H1 (cell line): Measurements from ENCODE around the gene DRGX. TPM values are rescaled to one million over a fixed set of nuclear protein-coding genes. Genes with fewer than 3 reads are reported as not detected.

Experiments
- CTCF ChIA-PET: fragments of 300-600 bp; sonication (Branson Sonifier 250); formaldehyde crosslinking; loops from one replicate; lab custom pipeline; 2021; ENCODE audit not compliant: partially characterized antibody; lab: Charles Lee
- POLR2A ChIA-PET: fragments of 300-600 bp; sonication (Branson Sonifier 250); formaldehyde crosslinking; loops from one replicate; lab custom pipeline; 2021; ENCODE audit warnings: inconsistent platforms; ENCODE audit not compliant: partially characterized antibody; lab: Charles Lee
- DNase-seq, 2 experiments: peaks; one replicate each; pipeline versions ENCODE4 v3.0.0 to v3.0.0-alpha.2; 2010 to 2022; ENCODE audit warnings: low spot score in 2 of 2, low read depth in 1 of 2, mixed read lengths in 1 of 2
- FAIRE-seq: peaks from 2 replicates; lab custom pipeline; 2011; peaks lifted over from hg19 to GRCh38; lab: Jason Lieb, UNC
- H2AFZ ChIP-seq: 2 replicates; pipeline ENCODE4 v1.8.1; 2012; ENCODE audit warnings: low read length, inconsistent platforms
- H2AK5ac ChIP-seq: 2 replicates; pipeline ENCODE4 v1.6.1; 2013; ENCODE audit warnings: low read depth, low read length
- H2BK120ac ChIP-seq: replicated peaks from 2 replicates; pipeline ENCODE3; 2013; ENCODE audit warnings: low read depth, low read length, inconsistent platforms
- H2BK12ac ChIP-seq: 2 replicates; pipeline ENCODE4 v1.6.1; 2013; ENCODE audit warnings: low read depth, low read length
- H2BK15ac ChIP-seq: 2 replicates; pipeline ENCODE4 v1.6.1; 2013; ENCODE audit warnings: low read length
- H2BK20ac ChIP-seq: 2 replicates; pipeline ENCODE4 v1.6.1; 2013; ENCODE audit warnings: low read length
- H2BK5ac ChIP-seq: 2 replicates; pipeline ENCODE4 v1.6.1; 2013; ENCODE audit warnings: low read depth, low read length
- H3K14ac ChIP-seq: 2 replicates; pipeline ENCODE4 v1.6.1; 2013; ENCODE audit warnings: inconsistent platforms; ENCODE audit not compliant: insufficient read length
- H3K18ac ChIP-seq: 2 replicates; pipeline ENCODE4 v1.6.1; 2013; ENCODE audit warnings: low read length; ENCODE audit errors: extremely low read depth
- H3K23ac ChIP-seq: 2 replicates; pipeline ENCODE4 v1.6.1; 2013; ENCODE audit warnings: inconsistent platforms; ENCODE audit not compliant: insufficient read length
- H3K23me2 ChIP-seq: 2 replicates; pipeline ENCODE4 v1.6.1; 2013; ENCODE audit warnings: low read depth, low read length
- H3K27ac ChIP-seq: 2 replicates; pipeline ENCODE4 v1.6.1; 2011; ENCODE audit warnings: low read depth, low read length, inconsistent platforms
- H3K27me3 ChIP-seq, 4 experiments: replicated peaks in 1 of 4; 1 replicate in 1 of 4; 2 replicates in 3 of 4; pipeline versions ENCODE4 v1.6.1 to v1.8.1; 2011 to 2013; ENCODE audit warnings: low read length in 3 of 4, mild to moderate bottlenecking in 3 of 4, inconsistent platforms in 2 of 4, mixed read lengths in 2 of 4, moderate library complexity in 1 of 4; ENCODE audit not compliant: control insufficient read depth in 3 of 4, insufficient read depth in 3 of 4; ENCODE audit errors: extremely low read depth in 1 of 4
- H3K36me3 ChIP-seq, 4 experiments: 2 replicates each; pipeline versions ENCODE4 v1.6.1 to v1.8.1; 2011 to 2013; ENCODE audit warnings: mild to moderate bottlenecking in 4 of 4, low read length in 3 of 4, moderate library complexity in 2 of 4, control low read depth in 1 of 4, inconsistent platforms in 1 of 4; ENCODE audit not compliant: insufficient read depth in 4 of 4, control insufficient read depth in 2 of 4
- H3K4ac ChIP-seq: replicated peaks from 2 replicates; pipeline ENCODE3; 2013; ENCODE audit warnings: low read length, low read depth, mixed read lengths, inconsistent platforms; ENCODE audit not compliant: insufficient read length
- H3K4me1 ChIP-seq, 4 experiments: replicated peaks in 1 of 4; 1 replicate in 1 of 4; 2 replicates in 3 of 4; pipeline versions ENCODE4 v1.6.1 to v1.8.1; 2011 to 2013; ENCODE audit warnings: low read length in 3 of 4, inconsistent platforms in 2 of 4, mixed read lengths in 1 of 4; ENCODE audit not compliant: insufficient read depth in 4 of 4, control insufficient read depth in 3 of 4
- H3K4me2 ChIP-seq, 2 experiments: 2 replicates each; pipeline versions ENCODE4 v1.6.1 to v1.8.1; 2011 to 2013; ENCODE audit warnings: low read depth in 2 of 2, low read length in 2 of 2, control low read depth in 1 of 2, inconsistent platforms in 1 of 2, mild to moderate bottlenecking in 1 of 2; ENCODE audit not compliant: insufficient read depth in 1 of 2
- H3K4me3 ChIP-seq, 4 experiments: fragments of 200-600, 300-600 bp in 1 of 4; sonication (generic), shearing (Covaris generic), sonication (Bioruptor Twin) in 1 of 4; 2 replicates each; pipeline versions ENCODE4 v1.5.1 to v1.8.1; 2011 to 2016; ENCODE audit warnings: low read length in 4 of 4, low read depth in 3 of 4, control low read depth in 2 of 4, inconsistent platforms in 2 of 4, mild to moderate bottlenecking in 2 of 4, mixed read lengths in 1 of 4, moderate library complexity in 1 of 4; ENCODE audit not compliant: insufficient read depth in 2 of 4; ENCODE audit errors: extremely low read depth in 1 of 4
- H3K56ac ChIP-seq: replicated peaks from 2 replicates; pipeline ENCODE3; 2013; ENCODE audit warnings: low read depth, mild to moderate bottlenecking, mixed read lengths, low read length, inconsistent platforms; ENCODE audit not compliant: insufficient read length
- H3K79me1 ChIP-seq: 2 replicates; pipeline ENCODE4 v1.6.1; 2013; ENCODE audit warnings: low read depth, low read length, control low read depth
- H3K79me2 ChIP-seq, 2 experiments: 2 replicates each; pipeline versions ENCODE4 v1.6.1 to v1.8.1; 2012 to 2013; ENCODE audit warnings: low read length in 2 of 2, mild to moderate bottlenecking in 2 of 2, inconsistent platforms in 1 of 2; ENCODE audit not compliant: insufficient read depth in 2 of 2, control insufficient read depth in 1 of 2
- H3K9ac ChIP-seq, 4 experiments: replicated peaks in 1 of 4; 1 replicate in 1 of 4; 2 replicates in 3 of 4; pipeline versions ENCODE4 v1.6.1 to v1.8.1; 2011 to 2013; ENCODE audit warnings: low read depth in 3 of 4, low read length in 3 of 4, control low read depth in 2 of 4, mild to moderate bottlenecking in 2 of 4, moderate library complexity in 2 of 4, inconsistent platforms in 1 of 4; ENCODE audit errors: extremely low read depth in 1 of 4
- H3K9me3 ChIP-seq, 2 experiments: 2 replicates each; pipeline versions ENCODE4 v1.6.1 to v1.8.1; 2012 to 2013; ENCODE audit warnings: mild to moderate bottlenecking in 2 of 2, moderate library complexity in 2 of 2, control low read depth in 1 of 2, inconsistent platforms in 1 of 2, low read depth in 1 of 2, low read length in 1 of 2, mixed read lengths in 1 of 2; ENCODE audit not compliant: insufficient read depth in 2 of 2
- H4K20me1 ChIP-seq, 2 experiments: replicated peaks in 1 of 2; 2 replicates each; pipeline versions ENCODE3 to v1.8.1; 2011 to 2013; ENCODE audit warnings: inconsistent platforms in 2 of 2, low read length in 2 of 2, mild to moderate bottlenecking in 1 of 2; ENCODE audit not compliant: insufficient read depth in 2 of 2, control insufficient read depth in 1 of 2
- H4K5ac ChIP-seq: 2 replicates; pipeline ENCODE4 v1.6.1; 2013; ENCODE audit warnings: low read length, low read depth, mixed read lengths, inconsistent platforms; ENCODE audit not compliant: insufficient read length
- H4K8ac ChIP-seq: 2 replicates; pipeline ENCODE4 v1.8.0; 2013; ENCODE audit warnings: mild to moderate bottlenecking, moderate library complexity, low read length, inconsistent platforms; ENCODE audit not compliant: insufficient read depth; ENCODE audit errors: extremely low read depth
- H4K91ac ChIP-seq: replicated peaks from 2 replicates; pipeline ENCODE3; 2013; ENCODE audit warnings: low read length, mixed read lengths, inconsistent platforms; ENCODE audit not compliant: insufficient read length
- BACH1 ChIP-seq: IDR thresholded peaks from 2 replicates; pipeline ENCODE4 v1.6.1; 2012; ENCODE audit warnings: low read length, improper control_type of control experiment
- BRCA1 ChIP-seq: IDR thresholded peaks from 2 replicates; pipeline ENCODE4 v1.6.1; 2012; ENCODE audit warnings: low read depth, low read length, improper control_type of control experiment
- CREB1 ChIP-seq: IDR thresholded peaks from 2 replicates; pipeline ENCODE4 v1.6.1; 2012; ENCODE audit warnings: inconsistent platforms
- KDM1A ChIP-seq: fragments of 200-600, 300-600 bp; sonication (generic); IDR thresholded peaks from 2 replicates; pipeline ENCODE4 v1.7.1; 2016; ENCODE audit warnings: mild to moderate bottlenecking, low read length, borderline replicate concordance
- SAP30 ChIP-seq: fragments of 300-600 bp; sonication (generic); IDR thresholded peaks from 2 replicates; pipeline ENCODE4 v1.7.1; 2012; ENCODE audit warnings: low read length, moderate library complexity, mild to moderate bottlenecking, inconsistent platforms; ENCODE audit not compliant: insufficient read depth, insufficient replicate concordance
- SUZ12 ChIP-seq: fragments of 200-600 bp; sonication (generic); IDR thresholded peaks from 2 replicates; pipeline ENCODE4 v1.6.1; 2012; ENCODE audit warnings: mild to moderate bottlenecking, inconsistent platforms, low read length, moderate library complexity, mixed read lengths
- WGBS, 2 experiments: shearing (Covaris generic) in 1 of 2; methylation state at CpG; one replicate each; pipeline versions ENCODE4 v1.1.6 to v1.1.7; 2013 to 2015; ENCODE audit warnings: low lambda C conversion rate in 2 of 2, mixed read lengths in 2 of 2, inconsistent platforms in 1 of 2, low coverage in 1 of 2, missing lambda C conversion rate in 1 of 2; ENCODE audit not compliant: insufficient replicate concordance in 2 of 2, insufficient coverage in 1 of 2, insufficient read length in 1 of 2; ENCODE audit errors: extremely low coverage in 1 of 2, missing lambda C conversion rate in 1 of 2; 5-methylcytosine and 5-hydroxymethylcytosine counted together
- polyA plus RNA-seq, 7 experiments: library from polyadenylated mRNA; depleted of rRNA in 3 of 7; stranded (reverse) in 5 of 7; unstranded in 2 of 7; fragments of >200 nt in 5 of 7; fragments of 200-250 nt in 2 of 7; gene quantifications; 1 replicate in 5 of 7; 2 replicates in 1 of 7; 4 replicates in 1 of 7; pipeline versions ENCODE4 v1.2.1 to v1.2.3, GENCODE V29; 2011 to 2013; ENCODE audit warnings: missing spikeins in 2 of 7, mixed read lengths in 2 of 7
- total RNA-seq: library from RNA; stranded (reverse); fragmentation: NEBNext Ultra II Directional; extraction: Animal tissue kit (Norgen Biotek cat#: 25700); gene quantifications from 2 replicates; pipeline ENCODE4 v1.2.1, GENCODE V29; 2021
- TF ChIP-seq, protein P1 (sequence below): IDR thresholded peaks from 2 replicates; pipeline ENCODE4 v1.6.1; 2012; ENCODE audit warnings: low read length, inconsistent platforms

The DRGX gene
- total and polyA plus RNA-seq, 2 of the 8 experiments (the other 6 are each of a cell fraction or from before 2014, with no cell fraction given), result not detected

DNA sequence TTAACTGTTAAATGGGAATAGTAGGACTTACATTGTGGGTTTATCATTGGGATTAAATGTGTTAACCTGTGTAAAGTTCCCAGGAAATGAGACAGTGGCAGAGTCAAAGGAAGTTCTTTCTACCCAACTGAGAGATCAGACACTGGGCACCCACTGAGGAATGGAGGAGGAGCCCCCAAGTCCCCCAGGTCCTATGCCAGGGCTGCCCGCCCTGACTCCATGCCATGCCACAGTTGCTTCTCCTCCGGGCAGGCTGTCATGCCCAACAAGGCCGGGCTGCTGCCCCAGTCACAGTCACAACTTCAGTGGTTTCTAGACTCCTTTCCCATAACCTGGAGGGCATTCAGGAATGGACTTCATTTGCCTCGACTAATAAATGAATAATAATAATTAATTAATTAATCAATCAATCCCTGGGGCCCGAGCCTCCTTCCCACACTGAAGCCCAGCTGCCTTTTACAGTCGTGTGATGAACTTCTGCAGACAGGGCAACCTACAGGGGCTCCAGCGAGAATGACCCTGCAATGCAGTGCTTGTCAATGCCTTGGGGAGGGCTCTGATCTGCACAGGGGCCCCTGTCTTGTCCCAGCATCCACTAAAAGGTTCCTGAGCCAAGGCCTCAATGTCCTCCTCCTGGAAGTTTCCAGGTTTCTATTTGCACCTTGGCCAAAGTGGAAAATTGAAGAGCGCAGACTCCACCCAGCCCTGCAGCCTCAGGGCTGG is 32.4 kb downstream of the DRGX start:
- 94% methylated on average over 8 of the region's 8 CpGs; no CpG with 5 or more reads in 1 of the 2 experiments for WGBS, 2 experiments
- H3K27me3 ChIP-seq, result no peaks in the 10 kb centered on the region
- H3K36me3 ChIP-seq, result no peaks in the 10 kb centered on the region
- no peak overlapping the region for H3K4ac ChIP-seq
- no peaks in the 10 kb centered on the region for H3K79me1 ChIP-seq
- no peak overlapping the region for H4K5ac ChIP-seq
- H3K4me3 ChIP-seq, result no peak overlapping the region
- no peak overlapping the region for H4K8ac ChIP-seq
- CTCF ChIA-PET, result interaction anchor here (1.0 kb wide), 1 partner anchor 149 kb away, joined by 3 read pairs; no protein-coding TSS in a partner anchor
- peaks cover 0 to 10% (median 7%) of the 10 kb centered on the region in 4 experiments; a peak in 5 of 7 replicates for H3K4me1 ChIP-seq
- H3K56ac ChIP-seq, result no peak overlapping the region
- no peak overlapping the region for H2BK15ac ChIP-seq
- H3K79me2 ChIP-seq, result no peaks in the 10 kb centered on the region
- no peak overlapping the region for H2BK20ac ChIP-seq
- POLR2A ChIA-PET, result no interaction called here
- no peak for FAIRE-seq
- H2AK5ac ChIP-seq, result no peak overlapping the region
- no peak overlapping the region for H2AFZ ChIP-seq
- H2BK5ac ChIP-seq, result no peak overlapping the region
- no peak overlapping the region for H3K23ac ChIP-seq
- no peak overlapping the region for H3K9ac ChIP-seq
- no peak overlapping the region for H2BK120ac ChIP-seq
- H2BK12ac ChIP-seq, result no peak overlapping the region
- H3K23me2 ChIP-seq, result no peaks in the 10 kb centered on the region
- H4K20me1 ChIP-seq, result no peaks in the 10 kb centered on the region
- TF ChIP-seq SAP30, result no peak
- TF ChIP-seq, protein P1, sequence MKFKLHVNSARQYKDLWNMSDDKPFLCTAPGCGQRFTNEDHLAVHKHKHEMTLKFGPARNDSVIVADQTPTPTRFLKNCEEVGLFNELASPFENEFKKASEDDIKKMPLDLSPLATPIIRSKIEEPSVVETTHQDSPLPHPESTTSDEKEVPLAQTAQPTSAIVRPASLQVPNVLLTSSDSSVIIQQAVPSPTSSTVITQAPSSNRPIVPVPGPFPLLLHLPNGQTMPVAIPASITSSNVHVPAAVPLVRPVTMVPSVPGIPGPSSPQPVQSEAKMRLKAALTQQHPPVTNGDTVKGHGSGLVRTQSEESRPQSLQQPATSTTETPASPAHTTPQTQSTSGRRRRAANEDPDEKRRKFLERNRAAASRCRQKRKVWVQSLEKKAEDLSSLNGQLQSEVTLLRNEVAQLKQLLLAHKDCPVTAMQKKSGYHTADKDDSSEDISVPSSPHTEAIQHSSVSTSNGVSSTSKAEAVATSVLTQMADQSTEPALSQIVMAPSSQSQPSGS, result no peak
- no peak for TF ChIP-seq CREB1
- no peak for TF ChIP-seq KDM1A
- TF ChIP-seq BACH1, result no peak
- TF ChIP-seq SUZ12, result no peak
- no peak for TF ChIP-seq BRCA1
- H3K27ac ChIP-seq, result no peak overlapping the region
- H3K4me2 ChIP-seq, result no peak overlapping the region
- no peaks in the 10 kb centered on the region for H3K9me3 ChIP-seq
- H4K91ac ChIP-seq, result no peak overlapping the region
- DNase-seq, result no peak
- no peak overlapping the region for H3K14ac ChIP-seq
- H3K18ac ChIP-seq, result no peak overlapping the region
